Dermis microvascular lymphatic vessel endothelial cell (primary cell): ENCODE data around the gene MNT. TPM values are rescaled to one million over a fixed set of nuclear protein-coding genes. Genes with fewer than 3 reads are reported as not detected.

Source experiments
- DNase-seq, 2 donors: peaks; one replicate each; pipeline versions ENCODE4 v3.0.0 to v3.0.0-alpha.2; 2010; ENCODE audit warnings: low read depth in 2 of 2
- total RNA-seq: library from RNA; depleted of rRNA; stranded (reverse); fragments of >200 nt; gene quantifications from 2 replicates; pipeline ENCODE4 v1.2.1, GENCODE V29; 2014

Gene MNT
- total RNA-seq, 1 donor from 2014 or later, result 2.4 TPM

DNA sequence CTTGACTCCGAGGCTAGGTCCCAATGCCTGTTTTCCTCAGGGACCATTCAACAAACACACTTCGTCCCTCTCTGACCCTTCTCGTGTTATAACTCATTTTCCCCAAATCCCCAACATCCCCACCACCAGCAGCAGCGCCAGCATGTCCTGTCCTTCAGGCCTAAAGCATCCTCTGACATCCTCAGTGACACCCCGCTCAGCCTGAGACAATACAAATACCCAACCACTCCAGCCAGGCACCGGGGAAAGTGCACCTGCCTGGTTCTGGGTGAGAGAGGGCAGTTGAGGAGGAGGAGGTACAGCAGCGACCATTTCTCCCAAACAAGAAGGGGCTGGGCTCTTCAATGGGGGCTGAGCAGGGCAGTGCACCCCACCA lies 4.7 kb downstream of the MNT start:
- no peak for DNase-seq

GRCh38 chr17:2395258-2396181 lies 5.3 kb downstream of the MNT start:
- DNase-seq, result peak in 1 of 2 donors; percentile 28

GRCh38 chr17:2394775-2395201 lies 6.1 kb downstream of the MNT start:
- no peak for DNase-seq

- DNase-seq, result no peak
Measured at GRCh38 chr17:2393954-2394749, 6.7 kb downstream of the MNT start.

- DNase-seq, result peak; percentile 66 to 87
Measured at GRCh38 chr17:2393174-2393953, 7.5 kb downstream of the MNT start.

DNA sequence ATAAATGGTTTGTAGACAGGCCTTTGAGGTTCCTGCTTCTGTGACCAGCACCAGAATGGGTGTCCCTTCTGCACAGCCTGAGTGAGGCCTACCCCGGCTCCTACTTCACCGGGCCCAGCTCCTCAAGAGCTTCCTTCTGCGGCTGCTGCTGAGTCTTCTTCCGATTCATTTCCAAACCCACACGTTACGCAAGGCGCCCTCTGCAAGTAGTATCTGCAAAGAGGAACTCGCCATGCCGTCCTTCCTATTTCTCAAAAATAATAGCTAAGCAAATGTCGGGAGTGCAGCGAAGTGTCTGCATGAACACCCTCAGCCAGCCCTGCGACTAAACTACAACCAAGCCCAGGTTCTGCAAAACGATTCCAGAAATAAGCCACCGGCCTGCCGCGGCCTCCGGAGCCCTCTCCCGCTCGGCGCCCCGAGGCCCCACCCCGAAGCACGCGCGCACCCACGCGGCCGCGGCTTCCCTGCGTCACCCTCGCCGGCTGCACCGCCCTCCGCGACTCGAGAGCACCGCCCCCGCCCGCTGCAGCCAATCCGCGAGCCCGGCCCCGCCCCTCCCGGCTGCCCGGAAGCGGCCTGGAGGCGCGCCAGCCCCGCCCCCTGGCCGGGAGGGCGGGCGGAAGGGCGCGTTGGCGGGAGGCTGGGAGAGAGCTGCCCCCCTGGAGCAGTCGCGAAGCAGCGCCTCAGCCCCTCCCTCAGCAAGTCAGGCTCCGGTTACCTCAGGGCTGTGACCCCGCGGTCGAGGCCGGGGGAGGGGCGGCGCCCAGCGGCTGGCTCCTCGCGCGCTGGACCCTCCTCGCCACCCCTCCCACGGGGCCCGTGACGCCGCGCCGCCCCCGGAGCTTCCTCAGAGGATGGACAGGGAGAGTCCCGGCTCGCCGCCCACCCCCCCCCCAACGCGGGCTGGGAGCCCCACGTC lies 8.3 kb downstream of the MNT start:
- DNase-seq, result peak; percentile 84 to 95

DNA sequence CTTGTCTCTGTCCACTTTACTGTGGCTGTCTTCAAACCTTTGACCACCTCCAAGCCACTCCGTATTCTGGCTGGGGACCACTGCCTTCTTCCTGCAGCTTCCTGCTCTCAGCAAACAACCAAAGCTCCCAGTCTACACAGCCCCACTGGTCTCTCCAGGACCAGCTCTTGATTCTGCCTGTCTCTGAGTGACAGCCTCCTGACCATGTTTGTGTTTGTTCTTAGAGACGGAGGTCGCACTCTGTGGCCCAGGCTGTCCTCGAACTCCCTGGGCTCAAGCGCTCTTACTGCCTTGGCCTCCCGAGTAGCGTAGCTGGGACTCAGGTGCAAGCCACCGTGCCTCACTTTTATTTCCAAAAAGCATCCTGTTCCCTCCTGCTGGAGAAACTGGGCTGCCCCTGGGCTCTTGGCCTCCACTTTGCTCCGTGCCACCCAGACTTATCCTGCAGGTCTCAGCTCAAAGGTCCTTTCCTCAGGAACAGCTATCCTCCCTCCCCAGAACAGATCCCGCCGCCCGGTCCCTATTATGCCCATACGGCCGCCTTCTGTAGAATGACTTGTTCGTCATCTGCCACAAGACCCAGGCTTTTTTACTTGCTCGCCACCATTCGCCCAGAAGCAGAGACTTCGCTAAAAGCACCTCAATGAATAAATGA lies 9.1 kb downstream of the MNT start:
- no peak for DNase-seq

- DNase-seq, result no peak
Measured at GRCh38 chr17:2390199-2390836, 10.5 kb downstream of the MNT start.

DNA sequence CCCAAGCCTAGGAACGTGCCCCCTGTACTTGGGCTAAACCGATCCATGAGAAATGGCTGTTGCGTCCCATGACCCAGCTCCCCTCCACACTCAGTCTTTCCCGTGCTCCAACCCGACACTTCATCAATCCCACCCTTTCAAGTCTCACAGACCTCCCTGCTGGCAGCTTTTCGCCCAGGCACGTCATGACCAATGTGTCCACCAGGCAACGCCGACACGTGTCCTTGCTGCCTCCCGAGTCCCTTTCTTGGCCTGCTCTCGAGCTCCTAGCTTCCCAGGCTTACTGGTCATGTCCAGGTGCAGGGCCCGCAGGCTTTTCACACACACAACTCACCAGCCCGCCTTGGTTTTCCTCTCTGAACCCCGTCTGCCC lies 12.2 kb downstream of the MNT start:
- DNase-seq, result no peak

DNA sequence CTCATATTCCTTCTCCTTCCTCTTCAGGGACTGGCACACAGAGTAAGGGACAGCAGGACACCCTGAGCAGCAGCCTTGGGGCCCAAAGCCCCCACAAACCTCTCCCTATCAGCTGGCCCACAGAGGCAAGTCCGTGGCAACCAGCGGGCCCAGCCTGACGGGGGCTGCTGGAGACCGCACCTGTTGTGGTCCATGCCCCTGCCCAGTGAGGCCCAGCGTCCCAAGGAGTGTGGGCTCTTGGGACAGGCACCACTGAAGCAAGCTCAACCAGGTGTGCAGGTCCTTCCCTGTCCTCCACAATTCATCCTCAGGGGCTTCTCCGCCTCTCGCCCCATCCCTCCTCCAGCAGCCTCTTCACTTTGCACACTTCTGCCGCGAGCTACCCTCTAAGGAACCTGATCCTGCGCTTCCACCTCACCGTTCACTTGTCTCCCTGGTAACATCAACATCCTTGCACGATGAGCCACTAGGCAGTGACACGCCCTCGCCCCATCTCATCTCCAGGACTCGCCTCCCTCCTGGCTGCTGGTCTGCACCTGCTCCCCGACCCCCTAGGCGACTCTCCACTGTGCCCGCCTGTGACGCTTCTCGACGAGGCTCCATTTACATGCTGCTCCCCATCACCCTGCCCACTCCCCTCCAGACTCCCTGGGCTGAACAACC lies 12.7 kb downstream of the MNT start:
- no peak for DNase-seq

GRCh38 chr17:2387086-2388019 lies 13.5 kb downstream of the MNT start:
- no peak for DNase-seq

GRCh38 chr17:2386400-2387085 lies 14.3 kb downstream of the MNT start:
- DNase-seq, result no peak

GRCh38 chr17:2385240-2386210 lies 15.3 kb downstream of the MNT start:
- no peak for DNase-seq

DNA sequence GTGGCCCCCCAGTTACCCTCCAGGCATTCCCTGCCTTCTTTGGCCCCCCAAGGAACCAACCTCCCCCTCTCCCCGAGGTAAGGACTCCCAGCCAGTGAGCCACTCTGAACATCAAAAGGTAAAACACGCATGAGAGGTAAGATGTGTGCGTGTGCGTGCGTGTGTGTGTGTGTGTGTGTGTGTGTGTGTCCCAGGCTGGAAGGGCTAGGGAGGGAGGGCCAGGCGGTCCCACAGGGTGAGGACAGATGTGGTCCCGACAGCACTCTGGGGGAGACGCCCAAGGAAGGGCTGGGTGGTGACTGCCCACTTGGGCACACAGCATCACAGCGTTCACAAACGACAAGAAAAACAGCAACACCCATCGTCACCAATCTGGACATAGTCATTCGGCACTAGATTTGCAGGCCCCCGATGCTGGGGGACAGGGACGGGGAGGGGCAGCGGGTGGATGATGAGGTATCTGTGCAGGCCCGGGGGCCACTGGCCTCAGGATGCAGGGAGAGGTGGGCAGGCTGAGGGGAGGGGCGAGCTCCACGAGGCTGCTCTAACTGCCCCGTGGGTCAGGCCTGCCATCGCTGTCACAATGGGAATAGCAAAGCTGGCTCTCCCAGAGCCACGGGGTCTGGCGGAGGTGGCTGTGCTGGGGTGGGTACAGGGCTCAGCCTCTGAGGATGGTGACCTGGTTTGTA lies 16.3 kb downstream of the MNT start:
- no peak for DNase-seq

DNA sequence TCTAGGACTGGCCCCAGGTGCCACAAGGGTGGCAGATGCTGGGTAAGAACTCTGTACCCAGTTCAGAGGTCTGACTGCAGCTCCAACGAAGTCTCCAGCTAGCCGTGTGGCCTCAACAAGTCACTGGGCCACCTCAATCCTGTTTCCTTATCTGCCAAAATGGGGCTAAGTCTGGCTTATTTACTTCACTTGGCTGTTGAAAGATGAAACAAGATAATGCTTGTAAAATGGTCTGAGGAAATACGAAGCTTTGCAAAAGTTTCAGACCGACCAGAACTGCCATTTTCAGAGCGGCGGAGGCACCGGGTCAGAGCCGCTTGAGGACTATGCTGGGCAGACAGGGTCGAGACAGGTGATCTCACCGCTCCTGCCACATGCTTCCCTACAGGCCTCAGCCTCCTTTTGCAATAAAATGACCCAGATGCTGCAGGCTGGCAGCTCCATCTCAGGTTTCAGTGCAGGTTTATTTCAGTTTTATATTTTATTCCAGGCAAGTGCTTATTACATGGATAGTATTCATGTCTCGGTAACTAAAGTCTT lies 17.2 kb downstream of the MNT start:
- DNase-seq, result no peak
